ENCODE results near the gene CLCNKB.
A peak's percentile ranks its signal among the peaks of the same experiment; 100 is the strongest.
"Not testable (repeated sequence)": the region's sequence is repeated elsewhere in the genome, so short reads cannot be mapped to it uniquely, and the experiment has no call there.

CLCNKB gene

GRCh38 chr1:16054598-16055540 is 11.3 kb downstream of the CLCNKB start:
- Mint-ChIP-seq H3K27ac (no peak overlapping the region), H3K36me3 (ENCODE audit: low read depth) (no peaks in the 10 kb centered on the region), H3K27me3 (ENCODE audit: low read depth) (peaks cover 5% of the 10 kb centered on the region), H3K4me1 (no peaks in the 10 kb centered on the region), H3K9me3 (no peaks in the 10 kb centered on the region), H3K4me3 (no peak overlapping the region)
- TF ChIP-seq CTCF (IDR thresholded peaks at IDR 0.05; ENCODE audit: unreplicated experiment in 3 of 3) = no peak

GRCh38 chr1:16055613-16056520 is 12.3 kb downstream of the CLCNKB start:
- H3K36me3 Mint-ChIP-seq (ENCODE audit: low read depth) = no peaks in the 10 kb centered on the region
- H3K4me3 Mint-ChIP-seq = no peak overlapping the region
- no peaks in the 10 kb centered on the region for H3K9me3 Mint-ChIP-seq
- H3K4me1 Mint-ChIP-seq = no peaks in the 10 kb centered on the region
- H3K27me3 Mint-ChIP-seq (ENCODE audit: low read depth) = peaks cover 11% of the 10 kb centered on the region
- peak; percentile 90 to 96 (median 92) for TF ChIP-seq CTCF (IDR thresholded peaks at IDR 0.05; ENCODE audit: unreplicated experiment in 3 of 3)
- peak overlapping the region in 1 of 3 experiments; percentile 30 for H3K27ac Mint-ChIP-seq

GRCh38 chr1:16056521-16056912 is 12.9 kb downstream of the CLCNKB start:
- H3K27me3 Mint-ChIP-seq (ENCODE audit: low read depth) = peaks cover 11% of the 10 kb centered on the region
- H3K27ac Mint-ChIP-seq = peak overlapping the region in 1 of 3 experiments; percentile 30
- H3K36me3 Mint-ChIP-seq (ENCODE audit: low read depth); H3K9me3 Mint-ChIP-seq; H3K4me3 Mint-ChIP-seq; H3K4me1 Mint-ChIP-seq: not testable (repeated sequence)

- not testable (repeated sequence) for H3K27ac Mint-ChIP-seq; H3K36me3 Mint-ChIP-seq (ENCODE audit: low read depth); H3K4me1 Mint-ChIP-seq; H3K9me3 Mint-ChIP-seq; H3K4me3 Mint-ChIP-seq
- H3K27me3 Mint-ChIP-seq (ENCODE audit: low read depth) = peaks cover 16% of the 10 kb centered on the region
These were observed 13.8 kb downstream of the CLCNKB start for GRCh38 chr1:16057314-16057915.

- peaks cover 14% of the 10 kb centered on the region for H3K27me3 Mint-ChIP-seq (ENCODE audit: low read depth)
- H3K36me3 Mint-ChIP-seq (ENCODE audit: low read depth); H3K9me3 Mint-ChIP-seq; H3K4me3 Mint-ChIP-seq; H3K4me1 Mint-ChIP-seq; H3K27ac Mint-ChIP-seq: not testable (repeated sequence)
These were observed 15.0 kb downstream of the CLCNKB start for GRCh38 chr1:16058394-16059120.

GRCh38 chr1:16061266-16061665 is 17.7 kb downstream of the CLCNKB start:
- Mint-ChIP-seq H3K27me3 (ENCODE audit: low read depth) (peaks cover 31% of the 10 kb centered on the region), H3K4me1 (peaks cover 4% of the 10 kb centered on the region), H3K9me3 (no peaks in the 10 kb centered on the region), H3K27ac (no peak overlapping the region), H3K4me3 (no peak overlapping the region), H3K36me3 (ENCODE audit: low read depth) (no peaks in the 10 kb centered on the region)
- TF ChIP-seq CTCF (IDR thresholded peaks at IDR 0.05; ENCODE audit: unreplicated experiment in 3 of 3) = no peak

GRCh38 chr1:16061989-16062686 is 18.6 kb downstream of the CLCNKB start:
- H3K36me3 Mint-ChIP-seq (ENCODE audit: low read depth); H3K4me3 Mint-ChIP-seq; H3K9me3 Mint-ChIP-seq; H3K4me1 Mint-ChIP-seq; H3K27ac Mint-ChIP-seq: not testable (repeated sequence)
- H3K27me3 Mint-ChIP-seq (ENCODE audit: low read depth) = peaks cover 31% of the 10 kb centered on the region

- not testable (repeated sequence) for H3K36me3 Mint-ChIP-seq (ENCODE audit: low read depth)
These were observed 19.1 kb downstream of the CLCNKB start for GRCh38 chr1:16062687-16063075.

More at GRCh38 chr1:16062687-16063075, 19.1 kb downstream of the CLCNKB start:
- not testable (repeated sequence) for H3K9me3 Mint-ChIP-seq, H3K4me3 Mint-ChIP-seq, H3K4me1 Mint-ChIP-seq
- peaks cover 35% of the 10 kb centered on the region for H3K27me3 Mint-ChIP-seq (ENCODE audit: low read depth)
- H3K27ac Mint-ChIP-seq = peak overlapping the region in 1 of 3 experiments; percentile 66
